Gastroesophageal sphincter (tissue), 3 donors: ENCODE measurements around the gene RAP1GAP2.

Experiments used
- CTCF ChIP-seq, 4 experiments: fragments of 200-600 bp in 2 of 4; fragments of 450-650 bp in 2 of 4; sonication (generic) in 1 of 4; IDR thresholded peaks; one replicate each; pipeline ENCODE4 v1.5.1; 2017 to 2019; ENCODE audit warnings: antibody characterized with exemption in 4 of 4, mild to moderate bottlenecking in 2 of 4, moderate library complexity in 2 of 4
- EP300 ChIP-seq: sonication (generic); formaldehyde crosslinking; IDR thresholded peaks from one replicate; pipeline ENCODE4 v1.6.1; 2017; ENCODE audit warnings: antibody characterized with exemption, mild to moderate bottlenecking
- POLR2AphosphoS5 ChIP-seq: sonication (generic); formaldehyde crosslinking; IDR thresholded peaks from one replicate; pipeline ENCODE4 v1.6.1; 2017; ENCODE audit warnings: antibody characterized with exemption

- TF ChIP-seq CTCF (IDR thresholded peaks at IDR 0.05), result peak in 3 of 4 experiments; percentile 61 to 84 (median 72)
- no peak for TF ChIP-seq EP300
- peak; percentile 35 for TF ChIP-seq POLR2AphosphoS5
Measured at GRCh38 chr17:3048727-3049471, 252.7 kb downstream of the RAP1GAP2 start.
